22Rv1 (cell line): ENCODE results near the gene NALCN.

ENCODE experiments used
- H3K27ac ChIP-seq: fragments of 450-650 bp; 2 replicates; pipeline ENCODE4 v1.5.1; 2017
- CTCF ChIP-seq: fragments of 450-650 bp; IDR thresholded peaks from 2 replicates; pipeline ENCODE4 v1.5.1; 2017; ENCODE audit warnings: mild to moderate bottlenecking
- ZFX ChIP-seq: fragments of 450-650 bp; IDR thresholded peaks from 2 replicates; pipeline ENCODE4 v1.6.1; 2017; ENCODE audit warnings: antibody characterized with exemption, borderline replicate concordance

Gene NALCN

GRCh38 chr13:101291646-101292515, 124.4 kb downstream of the NALCN start:
- H3K27ac ChIP-seq = no peak overlapping the region
- TF ChIP-seq CTCF (no peak), ZFX (no peak)

- no peak overlapping the region for H3K27ac ChIP-seq
- TF ChIP-seq ZFX (no peak), CTCF (no peak)
Measured at GRCh38 chr13:101291206-101291605, 125.1 kb downstream of the NALCN start.

- no peak for TF ChIP-seq ZFX
- TF ChIP-seq CTCF = no peak
- no peak overlapping the region for H3K27ac ChIP-seq
Measured at GRCh38 chr13:101289764-101290163, 126.5 kb downstream of the NALCN start.

GRCh38 chr13:101283782-101284181, 132.5 kb downstream of the NALCN start:
- H3K27ac ChIP-seq = no peak overlapping the region
- TF ChIP-seq ZFX = no peak
- no peak for TF ChIP-seq CTCF

- H3K27ac ChIP-seq = no peak overlapping the region
- TF ChIP-seq ZFX = no peak
- TF ChIP-seq CTCF = no peak
Measured at GRCh38 chr13:101272886-101273285, 143.4 kb downstream of the NALCN start.

GRCh38 chr13:101271681-101272245, 144.5 kb downstream of the NALCN start:
- TF ChIP-seq ZFX (no peak), CTCF (no peak)
- H3K27ac ChIP-seq = no peak overlapping the region

GRCh38 chr13:101267656-101268055, 148.7 kb downstream of the NALCN start:
- TF ChIP-seq ZFX = no peak
- TF ChIP-seq CTCF = no peak
- H3K27ac ChIP-seq = no peak overlapping the region
